HEK293 (cell line): Measurements from ENCODE around the gene LOXL1.

Experiments
- CTCF ChIA-PET: fragments of 350-600 bp; formaldehyde crosslinking; extraction: SDS; loops from one replicate; lab custom pipeline; 2021; ENCODE audit warnings: antibody characterized with exemption; lab: Yijun Ruan, JAX
- POLR2A ChIA-PET: fragments of 300-600 bp; formaldehyde crosslinking; extraction: SDS; loops from one replicate; lab custom pipeline; 2020; ENCODE audit warnings: antibody characterized with exemption, inconsistent platforms; lab: Yijun Ruan, JAX
- H3K27ac ChIP-seq: fragments of 200-500 bp; sonication (Bioruptor generic); 2 replicates; pipeline ENCODE4 v1.5.1; 2014; ENCODE audit warnings: low read depth, low read length, control low read depth, inconsistent platforms; ENCODE audit errors: extremely low read depth
- H3K36me3 ChIP-seq, 2 experiments: fragments of 200-500 bp in 1 of 2; sonication (Bioruptor generic) in 1 of 2; 1 replicate in 1 of 2; 2 replicates in 1 of 2; pipeline ENCODE4 v1.5.1; 2014 to 2017; ENCODE audit warnings: inconsistent platforms in 2 of 2, low read length in 2 of 2; ENCODE audit not compliant: control insufficient read depth in 2 of 2, insufficient read depth in 1 of 2
- H3K4me1 ChIP-seq: fragments of 200-500 bp; sonication (Bioruptor generic); 2 replicates; pipeline ENCODE4 v1.5.1; 2014; ENCODE audit warnings: mild to moderate bottlenecking, low read length, inconsistent platforms; ENCODE audit not compliant: control insufficient read depth, insufficient read depth
- H3K4me3 ChIP-seq: 2 replicates; pipeline ENCODE4 v1.5.1; 2011; ENCODE audit warnings: low read depth, mild to moderate bottlenecking, control low read depth, low read length, moderate library complexity
- H3K9me3 ChIP-seq: fragments of 200-500 bp; sonication (Bioruptor generic); 2 replicates; pipeline ENCODE4 v1.5.1; 2014; ENCODE audit warnings: low read depth, low read length, inconsistent platforms; ENCODE audit not compliant: control insufficient read depth, insufficient read depth
- BCL11B ChIP-seq: fragments of 450-650 bp; formaldehyde crosslinking; IDR thresholded peaks from 2 replicates; pipeline ENCODE4 v1.5.1; 2016; ENCODE audit warnings: low read depth, missing biosample characterization, missing genetic modification characterization
- EGR2 ChIP-seq: fragments of 450-650 bp; formaldehyde crosslinking; IDR thresholded peaks from 2 replicates; pipeline ENCODE4 v1.5.1; 2016; ENCODE audit warnings: low read depth, missing biosample characterization, missing genetic modification characterization
- TRIM28 ChIP-seq: IDR thresholded peaks from 2 replicates; pipeline ENCODE4 v1.6.1; 2011; ENCODE audit warnings: low read length, control low read depth, borderline replicate concordance
- WT1 ChIP-seq: fragments of 450-650 bp; formaldehyde crosslinking; IDR thresholded peaks from 2 replicates; pipeline ENCODE4 v1.5.1; 2016; ENCODE audit warnings: missing biosample characterization, missing genetic modification characterization
- YY1 ChIP-seq: fragments of 450-650 bp; formaldehyde crosslinking; IDR thresholded peaks from 2 replicates; pipeline ENCODE4 v1.5.1; 2018; ENCODE audit warnings: missing biosample characterization, missing genetic modification characterization
- ZBTB48 ChIP-seq: fragments of 450-650 bp; formaldehyde crosslinking; IDR thresholded peaks from 2 replicates; pipeline ENCODE4 v1.5.1; 2016; ENCODE audit warnings: missing biosample characterization, missing genetic modification characterization
- ZFHX2 ChIP-seq: fragments of 450-650 bp; formaldehyde crosslinking; conservative IDR thresholded peaks from 2 replicates; pipeline ENCODE4 v1.5.1; 2016; ENCODE audit warnings: missing biosample characterization, missing genetic modification characterization
- ZFP69B ChIP-seq: fragments of 450-650 bp; formaldehyde crosslinking; IDR thresholded peaks from 2 replicates; pipeline ENCODE4 v1.5.1; 2016; ENCODE audit warnings: missing biosample characterization, missing genetic modification characterization
- ZNF140 ChIP-seq: fragments of 450-650 bp; formaldehyde crosslinking; IDR thresholded peaks from 2 replicates; pipeline ENCODE4 v1.5.1; 2016; ENCODE audit warnings: missing biosample characterization, missing genetic modification characterization
- ZNF202 ChIP-seq: fragments of 450-650 bp; formaldehyde crosslinking; IDR thresholded peaks from 2 replicates; pipeline ENCODE4 v1.5.1; 2016; ENCODE audit warnings: missing biosample characterization, missing genetic modification characterization, borderline replicate concordance
- ZNF214 ChIP-seq: fragments of 450-650 bp; formaldehyde crosslinking; IDR thresholded peaks from 2 replicates; pipeline ENCODE4 v1.5.1; 2017; ENCODE audit warnings: missing biosample characterization, mild to moderate bottlenecking, missing genetic modification characterization, borderline replicate concordance
- ZNF24 ChIP-seq: fragments of 450-650 bp; formaldehyde crosslinking; IDR thresholded peaks from 2 replicates; pipeline ENCODE4 v1.5.1; 2016; ENCODE audit warnings: missing biosample characterization, missing genetic modification characterization
- ZNF280C ChIP-seq: fragments of 450-650 bp; formaldehyde crosslinking; IDR thresholded peaks from 2 replicates; pipeline ENCODE4 v1.5.1; 2016; ENCODE audit warnings: missing biosample characterization, missing genetic modification characterization
- ZNF350 ChIP-seq: fragments of 450-650 bp; formaldehyde crosslinking; IDR thresholded peaks from 2 replicates; pipeline ENCODE4 v1.5.0; 2017; ENCODE audit warnings: missing biosample characterization, mild to moderate bottlenecking, missing genetic modification characterization
- ZNF354C ChIP-seq: fragments of 450-650 bp; formaldehyde crosslinking; IDR thresholded peaks from 2 replicates; pipeline ENCODE4 v1.5.1; 2016; ENCODE audit warnings: missing biosample characterization, missing genetic modification characterization, low read depth, borderline replicate concordance
- ZNF362 ChIP-seq: fragments of 450-650 bp; formaldehyde crosslinking; IDR thresholded peaks from 2 replicates; pipeline ENCODE4 v1.5.1; 2016; ENCODE audit warnings: missing biosample characterization, missing genetic modification characterization
- ZNF404 ChIP-seq: fragments of 450-650 bp; formaldehyde crosslinking; IDR thresholded peaks from 2 replicates; pipeline ENCODE4 v1.5.1; 2017; ENCODE audit warnings: missing biosample characterization, missing genetic modification characterization
- ZNF473 ChIP-seq: fragments of 450-650 bp; formaldehyde crosslinking; IDR thresholded peaks from 2 replicates; pipeline ENCODE4 v1.5.1; 2017; ENCODE audit warnings: missing biosample characterization, missing genetic modification characterization
- ZNF513 ChIP-seq: fragments of 450-650 bp; IDR thresholded peaks from 2 replicates; pipeline ENCODE4 v1.5.1; 2018; ENCODE audit warnings: missing biosample characterization, missing genetic modification characterization
- ZNF560 ChIP-seq: fragments of 450-650 bp; formaldehyde crosslinking; IDR thresholded peaks from 2 replicates; pipeline ENCODE4 v1.5.1; 2017; ENCODE audit warnings: missing biosample characterization, missing genetic modification characterization, borderline replicate concordance
- ZNF585B ChIP-seq: fragments of 450-650 bp; formaldehyde crosslinking; IDR thresholded peaks from 2 replicates; pipeline ENCODE4 v1.5.1; 2016; ENCODE audit warnings: missing biosample characterization, missing genetic modification characterization
- ZNF596 ChIP-seq: fragments of 450-650 bp; IDR thresholded peaks from 2 replicates; pipeline ENCODE4 v1.5.0; 2018; ENCODE audit warnings: missing biosample characterization, mild to moderate bottlenecking, missing genetic modification characterization, moderate library complexity
- ZNF600 ChIP-seq: fragments of 450-650 bp; formaldehyde crosslinking; IDR thresholded peaks from 2 replicates; pipeline ENCODE4 v1.5.1; 2016; ENCODE audit warnings: missing biosample characterization, missing genetic modification characterization
- ZNF626 ChIP-seq: fragments of 450-650 bp; sonication (Bioruptor Pico); formaldehyde crosslinking; IDR thresholded peaks from 2 replicates; pipeline ENCODE4 v1.5.1; 2018; ENCODE audit warnings: missing biosample characterization, missing genetic modification characterization, inconsistent platforms
- ZNF670 ChIP-seq: fragments of 450-650 bp; formaldehyde crosslinking; IDR thresholded peaks from 2 replicates; pipeline ENCODE4 v1.5.1; 2016; ENCODE audit warnings: missing biosample characterization, missing genetic modification characterization, low read depth
- ZNF692 ChIP-seq: fragments of 450-650 bp; formaldehyde crosslinking; IDR thresholded peaks from 2 replicates; pipeline ENCODE4 v1.5.1; 2016; ENCODE audit warnings: missing biosample characterization, missing genetic modification characterization
- ZNF76 ChIP-seq: fragments of 450-650 bp; formaldehyde crosslinking; IDR thresholded peaks from 2 replicates; pipeline ENCODE4; 2016; ENCODE audit warnings: low read depth, missing biosample characterization, missing genetic modification characterization, borderline replicate concordance
- ZNF830 ChIP-seq: fragments of 450-650 bp; IDR thresholded peaks from 2 replicates; pipeline ENCODE4 v1.5.0; 2018; ENCODE audit warnings: missing biosample characterization, missing genetic modification characterization, low read depth, mild to moderate bottlenecking, moderate library complexity

Gene LOXL1

GRCh38 chr15:73906346-73907034, 19.8 kb upstream of the LOXL1 start (continued):
- TF ChIP-seq ZNF560 (tag by site-specific recombination) (no peak), ZNF830 (tag by site-specific recombination) (no peak), ZNF280C (tag by site-specific recombination) (no peak), ZNF354C (tag by site-specific recombination) (no peak), ZNF202 (tag by site-specific recombination) (no peak), WT1 (tag by site-specific recombination) (no peak), ZNF626 (tag by site-specific recombination) (no peak), ZNF692 (tag by site-specific recombination) (0 out of 2 replicates have a peak, but pooled peaks have one; percentile 44), ZFP69B (tag by site-specific recombination) (no peak), YY1 (no peak), ZBTB48 (tag by site-specific recombination) (no peak), ZNF76 (tag by site-specific recombination) (no peak), ZNF350 (tag by site-specific recombination) (no peak), ZFHX2 (peak; percentile 51), ZNF404 (tag by site-specific recombination) (no peak), ZNF600 (tag by site-specific recombination) (peak; percentile 58; the same call in 1 of the 2 replicates), ZNF140 (tag by site-specific recombination) (no peak)

GRCh38 chr15:73907035-73907408, 19.2 kb upstream of the LOXL1 start:
- no peak for TF ChIP-seq BCL11B (tag by site-specific recombination)
- TF ChIP-seq ZNF585B = no peak
- peak; percentile 55; the same call in 1 of the 2 replicates for TF ChIP-seq EGR2 (tag by site-specific recombination)
- TF ChIP-seq ZNF670 = no peak
- TF ChIP-seq TRIM28 = no peak
- TF ChIP-seq ZNF214 (tag by site-specific recombination) = no peak
- no peak for TF ChIP-seq ZNF24 (tag by site-specific recombination)
- TF ChIP-seq ZNF473 (tag by site-specific recombination) = no peak
- no peak for TF ChIP-seq ZNF596 (tag by site-specific recombination)
- 0 out of 2 replicates have a peak, but pooled peaks have one; percentile 10 for TF ChIP-seq ZFHX2
- peak; percentile 82 for TF ChIP-seq ZNF513
- TF ChIP-seq ZNF362 = no peak
- TF ChIP-seq, all 188 proteins: peak for 3
- Histone ChIP-seq H3K4me1 (no peaks in the 10 kb centered on the region), H3K27ac (no peak overlapping the region), H3K36me3 (no peaks in the 10 kb centered on the region), H3K9me3 (no peaks in the 10 kb centered on the region), H3K4me3 (no peak overlapping the region)
- POLR2A ChIA-PET = interaction anchor here (1.0 to 1.2 kb wide), 2 partner anchors 21 to 33 kb away, joined by 3 read pairs; no protein-coding TSS in a partner anchor
- CTCF ChIA-PET = interaction anchor here (0.5 to 9.4 kb wide), 28 partner anchors 8 to 601 kb away, joined by 3 to 88 read pairs (median 5); partner anchors contain the start of genes INSYN1, LOXL1 and TBC1D21
